ENCODE measurements around the gene C14orf132. TPM values are rescaled to one million over a fixed set of nuclear protein-coding genes. Genes with fewer than 3 reads are reported as not detected.

C14orf132 gene
- total RNA-seq, 2 donors from 2014 or later: 2.7 to 2.9 TPM

DNA sequence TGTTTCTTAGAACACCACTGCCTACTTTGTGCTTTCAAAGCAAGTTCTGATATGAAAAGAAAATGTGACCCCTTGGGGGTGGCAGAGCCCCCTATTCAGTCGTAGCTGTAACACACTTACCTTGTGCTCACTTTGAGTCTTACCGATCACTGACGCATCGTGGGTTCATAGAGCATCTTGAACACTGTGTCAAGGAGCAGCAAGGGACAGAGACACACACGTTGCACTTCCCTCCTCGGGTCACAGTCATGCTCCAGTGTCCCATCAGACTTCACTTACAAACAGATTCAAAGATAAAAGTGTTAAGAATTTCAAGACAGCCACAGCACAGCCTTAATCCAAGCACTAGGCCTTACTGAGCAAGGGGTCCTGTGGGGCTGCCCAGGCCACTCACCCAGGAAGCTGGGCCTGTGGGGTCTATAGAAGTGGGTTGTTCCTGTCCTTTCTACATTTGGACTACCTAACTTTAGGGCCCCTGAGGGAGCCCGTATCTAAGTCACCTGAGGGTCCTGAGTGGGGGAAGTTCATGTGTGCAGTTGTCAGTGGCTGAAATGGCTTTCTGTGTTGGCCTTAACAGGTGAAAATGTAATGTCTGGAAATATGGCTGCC lies 90.1 kb downstream of the C14orf132 start:
- intact Hi-C loops (cut with DNase I): no loop called here
- ATAC-seq (no peak), DNase-seq (no peak)

DNA sequence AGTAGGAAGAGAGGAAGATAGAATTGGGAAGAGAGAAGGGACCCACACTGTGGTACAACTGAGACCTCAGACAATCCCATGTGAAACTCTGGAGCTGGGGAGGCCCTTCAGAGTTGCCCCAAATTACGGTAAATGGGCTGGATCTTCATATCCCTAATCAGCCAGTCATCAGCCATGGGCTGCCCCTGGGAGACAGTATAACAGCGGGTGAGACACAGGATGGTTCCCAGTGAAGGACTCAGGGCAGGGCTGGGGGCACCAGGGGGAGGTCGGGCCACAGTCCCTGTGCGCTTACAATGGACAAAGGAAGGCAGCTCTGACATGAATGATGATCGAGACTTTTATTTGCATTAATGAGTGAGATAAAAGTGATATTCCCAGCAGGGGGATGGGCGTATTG lies 91.2 kb downstream of the C14orf132 start:
- intact Hi-C loops (cut with DNase I): no loop called here
- ATAC-seq (no peak), DNase-seq (no peak)

DNA sequence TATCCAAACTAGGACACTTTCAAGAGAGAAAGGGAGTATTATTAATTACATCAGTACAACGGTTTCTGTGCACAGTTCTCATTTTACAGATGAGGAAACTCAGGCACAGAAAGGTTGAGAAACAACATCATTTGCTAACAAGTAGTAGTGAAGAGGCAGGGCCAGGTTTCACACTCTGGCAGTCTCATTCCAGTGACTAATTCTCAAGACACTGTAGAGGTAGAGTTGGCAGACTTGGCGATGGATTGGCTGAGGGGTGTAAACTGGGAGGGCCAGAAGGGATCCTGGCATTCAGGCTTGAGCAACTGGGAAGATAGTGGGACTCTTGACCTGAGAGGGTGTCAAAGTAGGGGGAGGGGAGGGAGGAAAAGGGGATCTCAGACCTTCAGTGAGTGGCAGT lies 91.7 kb downstream of the C14orf132 start:
- ATAC-seq: peak in 1 of 2 donors; percentile 33
- intact Hi-C loops (cut with DNase I): no loop called here

DNA sequence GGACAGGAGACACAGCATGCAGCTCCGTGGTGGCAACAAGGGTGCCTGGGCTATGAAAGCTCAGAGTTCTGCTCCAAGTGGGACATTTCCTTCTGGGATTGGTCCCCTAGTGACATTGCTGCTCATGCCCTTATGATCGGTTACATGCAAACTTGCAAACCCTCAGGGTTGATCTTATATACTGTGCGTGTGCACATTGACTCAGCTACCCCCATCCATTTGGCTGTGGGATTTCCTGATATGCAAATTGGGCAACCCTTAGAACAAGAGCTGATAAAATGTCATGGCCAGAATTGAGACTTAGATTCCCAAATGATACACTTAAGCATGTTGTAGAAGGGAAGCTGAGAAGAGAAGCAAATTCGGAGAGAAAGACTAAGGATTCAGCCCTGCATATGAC lies 92.7 kb downstream of the C14orf132 start:
- DNase-seq (no peak), ATAC-seq (no peak)
- intact Hi-C loops (cut with DNase I): no loop called here

More for the DNA sequence above, 91.7 kb downstream of the C14orf132 start:
- DNase-seq: no peak

DNA sequence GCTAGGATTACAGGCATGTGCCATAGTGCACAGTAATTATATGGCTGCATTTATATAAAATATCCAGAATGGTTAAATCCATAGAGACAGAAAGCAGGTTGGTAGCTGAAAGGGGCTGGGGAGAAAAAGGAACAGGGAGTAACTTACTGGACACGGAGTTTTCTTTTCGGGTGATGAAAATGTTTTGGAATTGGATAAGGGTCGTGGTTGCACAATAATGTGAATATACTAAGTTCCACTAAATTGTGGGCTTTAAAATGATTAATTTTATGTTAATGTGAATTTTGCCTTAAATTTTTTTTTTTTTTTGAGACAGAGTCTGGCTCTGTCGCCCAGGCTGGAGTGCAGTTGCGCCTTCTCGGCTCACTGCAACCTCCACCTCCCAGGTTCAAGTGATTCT lies 95.3 kb downstream of the C14orf132 start:
- DNase-seq: no peak
- intact Hi-C loops (cut with DNase I): no loop called here
- ATAC-seq: no peak

DNA sequence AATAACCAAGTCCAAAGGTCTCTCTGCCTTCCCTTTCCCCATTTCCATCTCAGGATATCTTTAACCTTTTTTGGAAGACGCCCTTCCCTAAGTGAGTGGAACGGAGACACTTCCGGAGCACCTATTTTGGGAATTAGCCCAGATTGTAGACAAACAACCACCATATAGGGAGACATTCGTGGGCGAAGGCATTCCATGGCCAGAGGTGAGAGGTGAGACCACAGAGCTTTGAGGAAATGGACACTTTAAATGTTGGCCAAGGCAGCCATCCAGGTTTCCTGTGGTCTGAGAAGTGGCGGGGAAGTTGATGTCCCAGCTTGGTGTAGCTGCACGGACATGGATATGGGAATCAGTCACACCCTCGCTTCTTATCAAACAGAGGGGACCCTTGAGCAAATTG lies 96.1 kb downstream of the C14orf132 start:
- no peak for ATAC-seq

DNA sequence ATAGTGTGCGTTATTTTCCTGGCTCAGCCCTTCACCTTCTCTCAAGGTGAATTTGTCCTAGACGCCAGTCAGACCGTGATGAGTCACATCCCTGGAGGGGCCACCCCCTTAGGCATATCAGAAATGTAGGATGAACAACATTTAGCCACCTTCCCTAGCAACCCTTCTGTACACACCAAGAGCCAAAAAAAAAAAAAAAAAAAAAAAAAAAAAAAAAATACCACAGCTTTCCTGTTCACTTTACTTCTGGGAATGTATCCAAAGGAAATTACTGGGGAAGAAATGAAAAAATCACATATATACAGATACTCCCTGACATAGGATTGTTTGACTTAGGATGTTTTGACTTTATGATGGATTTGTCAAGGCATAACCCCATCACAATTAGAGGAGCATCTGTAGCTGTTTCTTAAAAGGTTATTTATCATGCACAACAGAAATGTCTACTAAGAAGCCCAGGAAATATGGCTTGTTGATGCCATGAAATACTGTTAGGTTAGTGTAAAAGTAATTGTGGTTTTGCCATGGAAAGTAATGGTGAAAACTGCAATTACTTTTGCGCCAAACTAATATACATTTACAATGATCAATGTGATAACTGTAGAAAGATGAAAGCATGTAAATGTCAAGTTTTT lies 97.3 kb downstream of the C14orf132 start:
- DNase-seq (no peak), ATAC-seq (peak in 1 of 2 donors; percentile 60)
- intact Hi-C loops (cut with DNase I): no loop called here

More for the DNA sequence above, 96.1 kb downstream of the C14orf132 start:
- intact Hi-C loops (cut with DNase I): no loop called here
- DNase-seq: no peak

DNA sequence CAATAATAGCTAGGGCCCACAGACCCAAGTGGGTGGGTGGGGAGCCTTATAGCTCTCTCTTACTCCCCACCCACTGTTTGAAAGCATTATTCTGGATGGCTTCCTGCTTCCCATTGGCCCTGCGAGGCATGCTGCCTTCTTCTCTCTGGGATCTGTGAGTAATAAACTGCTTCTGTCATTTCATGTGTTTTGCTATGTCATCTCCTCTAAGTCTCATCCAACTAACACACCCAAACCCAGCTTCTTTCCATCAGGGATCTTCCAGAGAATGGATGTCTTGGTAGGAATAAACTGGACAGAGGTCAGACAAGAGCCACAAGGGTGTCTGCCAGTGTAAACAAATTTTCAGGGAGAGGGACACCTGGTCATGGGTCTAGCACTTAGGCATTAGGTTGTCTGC lies 99.1 kb downstream of the C14orf132 start:
- intact Hi-C loops (cut with DNase I): no loop called here
- ATAC-seq (no peak), DNase-seq (no peak)

DNA sequence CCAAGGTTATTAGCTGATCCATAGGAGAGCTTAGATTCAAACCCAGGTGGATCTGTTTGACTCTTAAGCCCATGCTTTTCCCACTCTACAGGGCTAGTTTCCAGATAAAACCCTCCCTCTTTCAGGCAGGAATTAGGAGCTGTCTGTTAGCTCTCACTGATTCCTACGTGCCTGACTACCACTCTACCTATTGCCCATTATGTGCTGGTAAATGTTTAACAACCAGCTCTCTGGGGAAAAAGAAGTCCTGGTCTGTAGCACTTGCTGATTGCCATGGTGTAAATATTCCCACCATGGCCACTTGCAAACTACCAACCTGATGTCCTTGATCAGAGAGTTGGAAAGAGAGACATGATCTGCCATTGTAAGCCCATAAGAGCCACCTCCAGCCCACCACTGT lies 100.0 kb downstream of the C14orf132 start:
- DNase-seq (no peak), ATAC-seq (no peak)
- intact Hi-C loops (cut with DNase I): no loop called here

DNA sequence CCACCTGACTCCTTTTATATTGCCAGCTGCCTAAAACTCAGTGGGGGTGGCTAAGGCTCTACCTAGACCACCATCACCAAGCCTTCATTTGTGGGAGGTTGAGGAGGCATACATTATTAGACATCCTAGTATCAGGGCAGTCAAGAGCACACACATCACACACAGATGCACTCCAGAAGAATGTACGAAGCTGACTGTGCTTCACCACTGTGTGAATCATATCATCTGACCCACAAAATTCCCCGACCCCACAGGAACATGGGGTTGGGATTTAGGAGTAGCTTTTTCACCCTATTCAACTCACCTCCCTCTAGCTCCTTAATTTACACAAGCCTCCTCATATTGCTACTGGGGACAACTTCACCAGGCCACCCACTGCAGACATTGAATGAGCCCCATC lies 100.7 kb downstream of the C14orf132 start:
- intact Hi-C loops (cut with DNase I): no loop called here
- ATAC-seq (no peak), DNase-seq (no peak)

DNA sequence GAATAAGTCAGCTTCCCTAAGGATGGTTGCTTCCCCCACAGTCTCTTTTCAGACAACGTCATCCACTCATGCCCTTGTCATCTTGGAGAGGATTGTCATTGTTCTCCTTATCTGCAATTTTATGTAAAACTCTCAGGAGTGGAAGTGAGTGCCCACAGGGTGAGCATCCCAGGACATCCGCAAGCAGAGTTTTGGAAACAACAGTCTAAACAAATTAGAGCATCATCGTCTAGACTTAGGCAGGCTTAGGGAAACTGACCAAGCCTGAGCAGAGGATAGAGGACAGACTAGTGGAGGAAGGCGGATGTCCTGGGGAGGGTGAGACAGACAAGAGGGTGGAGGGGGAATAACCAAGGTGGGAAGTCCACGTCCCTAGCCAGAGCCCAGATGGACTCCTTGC lies 101.8 kb downstream of the C14orf132 start:
- intact Hi-C loops (cut with DNase I): no loop called here
- no peak for DNase-seq
- no peak for ATAC-seq

Other genes starting within 250 kb of the C14orf132 start
- gene TUNAR, start 162.5 kb upstream of the C14orf132 start, total RNA-seq: not detected
- 1 to 10 TPM; 2.0 to 5.4 TPM for gene BDKRB2, start 165.5 kb downstream of the C14orf132 start, total RNA-seq
- 1 to 10 TPM in 1 of 2 donors, under 1 TPM in 1; 0.21 to 1.0 TPM for gene BDKRB1, start 216.8 kb downstream of the C14orf132 start, total RNA-seq